GM11168 (cell line): Measurements from ENCODE around the gene TMCO1.
"Not testable (repeated sequence)": the region's sequence is repeated elsewhere in the genome, so short reads cannot be mapped to it uniquely, and the experiment has no call there.

Experiments
- in situ Hi-C: fragments of 300-500 bp; cut with MboI; formaldehyde crosslinking; loops from one replicate; pipeline ENCODE4 v1.12.0; 2022; ENCODE audit warnings: low sequenced_read_pairs; ENCODE audit not compliant: unreplicated experiment

TMCO1 gene

DNA sequence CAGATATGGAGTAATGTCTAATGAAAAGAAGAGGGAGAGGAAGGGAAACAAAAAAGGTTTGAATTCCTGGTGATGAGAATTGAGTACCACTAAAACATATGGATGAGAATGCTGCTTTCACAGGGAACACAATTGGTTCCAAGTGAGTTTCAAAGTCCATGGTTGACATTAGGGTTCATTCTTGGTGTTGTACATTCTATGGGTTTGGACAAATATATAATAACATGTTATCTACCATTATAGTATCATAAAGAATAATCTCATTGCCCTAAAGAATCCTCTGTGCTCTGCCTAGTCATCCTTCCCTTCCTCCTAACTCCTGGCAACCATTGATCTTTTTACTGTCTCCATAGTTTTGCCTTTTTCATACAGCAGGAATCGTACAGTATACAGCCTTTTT lies 20.1 kb downstream of the TMCO1 start:
- in situ Hi-C loops: no loop called here

DNA sequence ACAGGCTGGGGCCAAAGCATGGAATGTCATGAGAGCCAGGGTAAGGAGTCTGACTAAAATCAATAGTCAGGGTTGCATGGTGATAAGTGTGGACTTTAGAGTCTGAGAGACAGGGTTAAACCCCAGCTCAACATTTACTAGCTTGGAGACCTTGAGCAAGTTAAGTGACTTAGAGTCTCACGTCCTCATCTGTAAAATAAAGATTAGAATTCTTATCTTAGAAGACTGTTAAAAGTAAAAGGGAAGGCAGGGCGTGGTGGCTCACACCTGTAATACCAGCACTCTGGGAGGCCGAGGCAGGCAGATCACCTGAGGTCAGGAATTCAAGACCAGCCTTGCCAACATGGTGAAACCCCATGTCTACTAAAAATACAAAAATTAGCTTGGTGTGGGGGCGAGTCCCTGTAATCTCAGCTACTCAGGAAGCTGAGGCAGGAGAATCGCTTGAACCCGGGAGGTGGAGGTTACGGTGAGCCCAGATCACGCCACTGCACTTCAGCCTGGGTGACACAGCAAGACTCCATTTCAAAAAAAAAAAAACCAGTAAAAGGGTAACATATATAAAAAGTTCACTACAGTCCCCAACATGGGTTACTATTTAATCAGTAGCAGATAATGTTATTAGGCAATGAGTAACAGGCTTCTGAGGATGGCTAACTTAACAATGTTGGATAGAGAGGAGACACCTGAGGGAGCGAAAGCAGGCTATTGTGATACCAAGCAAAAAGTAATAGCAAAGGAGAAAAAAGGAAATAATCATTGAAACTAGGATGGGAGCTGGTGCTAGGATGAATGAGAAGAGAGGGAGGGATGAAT lies 20.8 kb downstream of the TMCO1 start:
- in situ Hi-C loops: no loop called here

DNA sequence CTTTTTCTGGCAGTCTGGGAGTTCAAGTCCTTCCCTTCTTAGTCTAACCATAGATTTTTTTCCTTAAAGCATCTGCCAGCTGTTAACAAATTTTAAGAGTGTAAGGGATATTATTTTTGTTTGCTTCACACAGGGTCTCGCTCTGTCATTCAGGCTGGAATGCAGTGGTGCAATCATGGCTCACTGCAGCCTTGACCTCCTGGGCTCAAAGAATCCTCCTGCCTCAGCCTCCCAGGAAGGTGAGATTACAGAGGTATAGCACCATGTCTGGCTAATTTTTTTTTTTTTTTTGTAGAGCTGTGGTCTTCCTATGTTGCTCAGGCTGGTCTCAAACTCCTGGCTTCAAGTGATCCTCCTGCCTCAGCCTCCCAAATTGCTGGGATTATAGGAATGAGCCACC lies 23.8 kb downstream of the TMCO1 start:
- in situ Hi-C loops: not testable (repeated sequence)

DNA sequence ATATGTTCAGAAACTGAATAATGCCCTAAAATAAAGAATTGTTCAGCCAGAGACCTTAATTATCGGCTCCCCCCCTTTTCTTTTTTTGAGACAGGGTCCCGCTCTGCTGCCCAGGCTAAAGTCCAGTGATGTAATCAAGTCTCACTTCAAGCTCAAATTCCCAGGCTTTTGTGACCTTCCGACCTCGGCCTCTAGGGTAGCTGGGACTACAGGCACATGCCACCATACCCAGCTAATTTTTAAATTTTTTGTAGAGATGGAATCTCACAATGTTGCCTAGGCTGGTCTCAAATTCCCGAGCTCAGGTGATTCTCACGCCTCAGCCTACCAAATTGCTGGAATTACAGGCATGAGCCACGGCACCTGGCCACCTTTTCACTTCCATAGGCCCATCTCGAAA lies 26.5 kb downstream of the TMCO1 start:
- in situ Hi-C loops: no loop called here

DNA sequence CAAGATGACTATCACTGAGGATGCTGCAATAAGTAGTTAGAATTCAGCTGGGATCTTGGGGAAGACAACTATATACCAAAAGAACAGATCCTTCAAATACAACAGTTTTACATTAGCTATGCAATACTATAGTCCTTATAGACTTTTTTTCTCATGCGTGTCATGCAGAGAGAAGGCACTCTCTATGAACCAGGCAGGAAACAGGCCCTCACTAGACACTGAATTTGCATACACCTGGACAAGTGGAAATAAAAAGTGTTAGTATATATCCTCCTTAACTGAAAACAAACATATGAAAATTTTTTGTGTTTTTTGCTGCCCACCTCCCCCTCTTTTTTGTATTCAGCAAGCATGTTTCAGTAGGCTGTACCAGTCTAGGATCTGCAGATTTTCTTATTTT lies 29.9 kb downstream of the TMCO1 start:
- in situ Hi-C loops: no loop called here

DNA sequence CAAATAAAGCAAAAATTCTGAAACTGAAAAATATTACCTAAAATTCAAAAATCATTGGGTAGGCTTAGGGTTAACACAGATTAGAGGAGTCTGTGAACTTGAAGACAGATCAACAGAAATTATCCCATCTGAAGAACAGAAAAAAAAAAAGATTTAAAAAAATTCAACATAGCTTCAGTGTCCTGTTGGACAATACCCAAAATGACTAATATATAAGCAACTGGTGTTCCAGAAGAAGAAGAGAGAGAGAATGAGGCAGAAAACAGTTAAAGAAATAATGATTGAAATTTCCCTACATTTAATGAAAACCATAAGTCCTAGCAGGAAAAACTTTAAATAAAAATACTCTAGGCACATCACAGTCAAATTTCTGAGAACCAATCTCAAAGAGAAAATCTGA lies 31.5 kb downstream of the TMCO1 start:
- in situ Hi-C loops: no loop called here

DNA sequence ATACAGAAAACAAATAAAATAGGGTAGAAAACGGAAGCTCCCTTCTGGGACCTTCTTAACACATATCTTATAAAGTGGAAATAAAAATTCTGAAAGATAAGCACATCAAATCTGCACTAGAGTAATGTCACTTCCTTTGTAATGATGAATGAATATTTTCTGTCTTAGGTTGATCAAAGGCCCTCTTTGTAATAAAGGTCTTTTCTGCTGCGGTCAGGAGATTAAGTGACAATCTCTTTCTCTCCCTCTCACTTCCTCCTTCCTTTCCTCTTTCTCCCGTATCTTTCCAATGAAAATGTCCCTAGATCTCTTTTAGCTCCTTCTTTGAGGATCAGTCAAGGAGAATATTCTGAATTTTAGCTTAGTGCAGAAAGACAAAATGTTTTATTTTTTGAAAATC lies 33.8 kb downstream of the TMCO1 start:
- in situ Hi-C loops: no loop called here

DNA sequence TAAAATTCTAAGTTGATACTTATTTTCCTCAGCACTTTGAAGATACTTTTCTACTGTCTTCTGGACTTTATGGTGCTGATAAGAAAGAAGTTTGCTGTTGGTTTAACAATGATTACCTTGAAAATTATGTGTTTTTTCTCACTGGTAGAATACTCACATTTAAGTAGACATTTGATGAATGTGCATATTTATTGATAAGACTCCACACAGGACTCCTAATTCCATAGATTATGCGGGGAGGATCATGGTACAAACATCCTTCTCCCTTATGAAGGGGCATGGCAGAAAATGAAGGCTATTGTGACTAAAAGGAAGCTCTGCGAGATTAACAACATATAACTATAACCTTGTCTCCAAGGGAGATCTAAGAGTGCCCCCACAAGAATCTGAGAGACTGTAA lies 41.8 kb downstream of the TMCO1 start:
- in situ Hi-C loops: no loop called here

DNA sequence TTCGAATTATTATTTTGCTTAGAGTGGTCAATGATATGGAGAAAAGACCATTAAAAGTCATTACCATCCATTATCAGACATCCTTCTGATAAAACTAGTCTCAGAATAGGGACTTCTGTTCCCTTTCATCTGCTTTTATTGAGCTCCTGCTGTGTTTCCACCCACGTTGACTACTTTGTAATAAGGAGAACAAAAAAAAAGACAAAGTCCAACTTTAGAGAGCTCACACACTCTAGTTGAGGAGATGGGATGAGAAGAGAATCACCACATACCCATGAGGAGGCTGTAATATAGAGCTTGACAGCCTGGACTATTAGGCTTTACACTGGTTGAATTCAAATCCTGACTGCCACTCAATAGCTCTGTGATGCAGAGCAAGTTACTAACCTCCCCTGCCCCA lies 42.5 kb downstream of the TMCO1 start:
- in situ Hi-C loops: no loop called here

DNA sequence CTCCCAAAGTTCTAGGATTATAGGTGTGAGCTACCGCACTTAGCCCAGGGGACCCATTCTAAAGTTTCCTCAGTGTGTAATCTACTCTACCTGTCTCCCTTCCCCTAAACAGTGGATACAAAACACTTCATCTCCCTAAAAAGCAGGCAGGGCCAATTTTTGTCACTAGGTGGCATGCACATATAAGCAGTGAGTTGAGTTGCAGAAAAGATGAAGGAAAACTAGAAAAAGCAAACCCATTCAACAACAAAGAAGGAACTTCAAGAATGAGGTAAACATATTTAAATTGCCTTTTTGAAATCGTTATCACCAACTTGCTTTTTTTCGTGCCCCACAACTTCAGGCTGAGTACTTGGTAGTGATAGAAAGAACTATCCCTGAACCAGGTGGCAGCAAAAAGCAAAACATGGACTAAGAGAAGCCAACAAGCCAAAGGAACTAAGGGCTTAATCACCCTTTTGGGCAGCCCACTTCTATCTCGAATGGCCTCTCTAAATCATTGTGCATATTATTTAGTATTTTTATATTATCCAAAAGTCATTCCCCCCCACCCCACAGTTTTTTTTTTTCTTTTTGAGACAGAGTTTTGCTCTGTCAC lies 50.7 kb downstream of the TMCO1 start:
- in situ Hi-C loops: loop anchor here (5.0 kb wide), 1 partner anchor 199 kb away; no protein-coding TSS in a partner anchor

DNA sequence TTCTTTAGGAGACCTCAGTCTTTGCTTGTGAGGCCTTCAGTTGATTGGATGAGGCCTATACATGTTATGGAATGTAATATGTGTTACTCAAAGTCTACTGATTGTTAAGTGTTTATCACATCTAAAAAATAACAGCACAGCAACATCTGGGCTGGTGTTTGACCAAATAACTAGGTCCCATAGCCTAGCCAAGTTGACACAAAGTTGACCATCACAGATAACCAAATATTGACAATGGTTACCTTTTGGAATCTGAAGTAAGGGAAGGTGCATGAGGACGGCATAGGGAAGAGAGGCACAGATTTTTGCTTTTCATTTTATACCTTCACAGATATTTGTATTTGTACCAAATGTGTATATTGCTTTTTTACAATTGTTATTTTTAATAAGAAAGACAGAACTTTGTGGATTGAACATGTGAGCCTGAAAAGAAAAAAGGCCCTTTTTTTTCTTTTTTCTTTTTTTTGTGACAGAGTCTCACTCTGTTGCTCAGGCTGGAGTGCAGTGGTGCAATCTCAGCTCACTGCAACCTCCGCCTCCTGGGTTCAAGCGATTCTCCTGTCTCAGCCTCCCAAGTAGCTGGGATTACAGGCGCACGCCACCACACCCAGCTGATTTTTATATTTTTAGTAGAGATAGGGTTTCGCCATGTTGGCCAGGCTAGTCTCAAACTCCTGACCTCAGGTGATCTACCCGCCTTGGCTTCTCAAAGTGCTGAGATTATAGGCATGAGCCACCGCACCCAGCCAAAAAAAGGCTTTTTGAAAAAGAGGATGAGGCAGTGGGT lies 52.2 kb downstream of the TMCO1 start:
- in situ Hi-C loops: loop anchor here (5.0 kb wide), 1 partner anchor 201 kb away; no protein-coding TSS in a partner anchor

DNA sequence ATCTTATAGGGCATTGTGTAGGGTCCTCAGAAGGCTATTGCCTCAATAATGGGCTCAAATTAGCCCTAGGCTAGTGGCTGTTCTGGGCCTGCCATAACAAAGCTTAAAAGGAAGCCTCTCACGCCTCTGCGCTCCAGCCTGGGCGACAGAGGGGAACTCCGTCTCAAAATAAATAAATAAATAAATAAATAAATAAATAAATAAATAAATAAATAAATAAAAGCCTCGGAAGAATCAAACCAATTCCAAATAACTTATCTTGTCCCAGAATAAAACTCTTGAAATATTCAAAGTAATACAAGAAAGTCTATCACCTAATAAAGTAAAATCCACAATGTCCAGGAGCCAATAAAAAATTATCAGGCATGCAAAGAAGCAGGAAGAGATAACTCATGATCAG lies 55.9 kb downstream of the TMCO1 start:
- in situ Hi-C loops: no loop called here

DNA sequence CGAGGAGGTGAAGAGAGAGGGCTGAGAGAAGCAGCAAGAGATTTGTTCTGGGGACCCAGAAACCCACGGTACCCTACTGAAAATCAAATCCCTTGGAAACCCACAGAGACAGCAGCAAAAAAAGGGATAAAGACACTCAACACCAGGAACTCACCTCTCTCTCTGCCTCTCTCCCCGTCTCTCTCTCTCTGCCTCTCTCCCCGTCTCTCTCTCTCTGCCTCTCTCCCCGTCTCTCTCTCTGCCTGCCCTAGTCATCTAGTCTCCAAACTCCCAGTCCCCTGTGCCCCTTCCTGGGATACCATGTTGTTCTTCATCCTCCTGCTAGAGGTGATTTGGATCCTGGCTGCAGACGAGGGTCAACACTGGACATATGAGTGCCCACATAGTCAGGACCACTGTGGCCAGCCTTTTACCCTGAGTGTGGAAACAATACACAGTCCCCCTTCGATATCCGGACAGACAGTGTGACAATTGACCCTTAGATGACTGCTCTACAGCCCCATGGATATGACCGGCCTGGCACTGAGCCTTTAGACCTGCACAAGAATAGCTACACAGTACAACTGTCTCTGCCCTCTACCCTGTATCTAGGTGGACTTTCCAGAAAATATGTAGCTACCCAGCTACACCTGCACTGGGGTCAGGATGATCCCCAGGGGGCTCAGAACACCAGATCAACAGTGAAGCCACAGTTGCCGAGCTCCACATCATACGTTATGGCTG lies 60.5 kb downstream of the TMCO1 start:
- in situ Hi-C loops: no loop called here

DNA sequence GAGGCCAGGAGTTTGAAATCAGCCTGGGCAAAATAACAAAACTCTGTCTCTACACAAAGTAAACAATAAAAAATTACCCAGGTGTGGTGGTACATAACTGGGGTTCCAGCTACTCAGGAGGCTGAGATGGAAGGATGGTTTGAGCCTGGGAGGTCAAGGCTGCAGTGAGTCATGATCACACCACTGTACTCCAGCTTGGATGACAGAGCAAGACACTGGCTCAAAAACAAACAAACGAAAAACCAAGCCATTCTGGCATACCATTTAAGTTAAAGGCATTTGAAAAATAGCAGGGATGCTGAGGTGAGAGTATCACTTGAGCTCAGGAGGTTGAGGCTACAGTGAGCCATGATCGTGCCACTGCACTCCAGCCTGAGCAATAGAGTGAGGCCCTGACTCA lies 65.0 kb downstream of the TMCO1 start:
- in situ Hi-C loops: no loop called here

DNA sequence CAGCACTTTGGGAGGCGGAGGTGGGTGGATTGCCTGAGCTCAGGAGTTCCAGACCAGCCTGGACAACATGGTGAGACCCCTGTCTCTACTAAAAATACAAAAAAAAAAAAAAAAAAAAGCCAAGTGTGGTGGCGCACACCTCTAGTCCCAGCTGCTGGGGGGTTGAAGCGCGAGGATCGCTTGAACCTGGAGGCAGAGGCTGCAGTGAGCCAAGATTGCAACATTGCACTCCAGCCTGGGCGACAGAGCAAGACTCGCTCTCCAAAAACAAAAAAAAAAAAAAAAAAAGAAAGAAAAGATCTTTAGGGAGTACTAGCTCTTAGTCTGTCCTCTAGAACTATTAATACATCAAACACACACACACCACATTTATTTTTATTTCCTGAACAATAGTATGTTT lies 66.7 kb downstream of the TMCO1 start:
- in situ Hi-C loops: not testable (repeated sequence)

DNA sequence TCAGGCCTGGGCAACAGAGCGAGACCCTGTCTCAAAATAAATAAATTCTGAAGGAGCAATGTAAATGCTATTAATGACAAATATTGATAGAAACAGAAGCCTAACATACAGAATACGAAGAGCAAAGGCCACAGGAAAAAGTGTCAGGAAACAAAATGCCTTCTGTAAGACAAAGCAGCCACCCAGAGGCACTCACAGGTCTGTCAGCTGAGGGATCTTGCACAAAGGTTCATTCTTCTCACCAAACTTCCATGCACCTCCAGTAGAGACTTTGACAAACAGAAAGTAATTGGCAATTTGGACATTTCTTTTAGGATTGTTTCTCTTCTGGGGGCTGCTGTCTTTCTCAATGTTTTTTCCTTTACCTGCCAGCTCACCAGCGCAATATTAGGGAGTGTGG lies 69.1 kb downstream of the TMCO1 start:
- in situ Hi-C loops: no loop called here

DNA sequence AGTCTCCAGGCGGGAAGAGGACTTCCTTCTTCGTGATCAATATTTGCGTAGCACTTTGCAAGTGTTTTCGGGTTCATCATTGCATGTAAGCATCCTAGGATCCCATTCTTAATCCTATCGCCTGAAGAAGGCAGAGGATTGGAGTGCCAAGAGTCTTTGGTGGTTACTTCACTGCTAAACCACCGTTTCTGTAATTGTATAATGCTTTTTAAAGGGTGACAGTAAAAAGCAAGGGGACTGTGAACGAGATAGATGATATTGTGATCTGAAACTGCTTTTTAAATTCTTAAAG lies 70.0 kb downstream of the TMCO1 start:
- in situ Hi-C loops: no loop called here

DNA sequence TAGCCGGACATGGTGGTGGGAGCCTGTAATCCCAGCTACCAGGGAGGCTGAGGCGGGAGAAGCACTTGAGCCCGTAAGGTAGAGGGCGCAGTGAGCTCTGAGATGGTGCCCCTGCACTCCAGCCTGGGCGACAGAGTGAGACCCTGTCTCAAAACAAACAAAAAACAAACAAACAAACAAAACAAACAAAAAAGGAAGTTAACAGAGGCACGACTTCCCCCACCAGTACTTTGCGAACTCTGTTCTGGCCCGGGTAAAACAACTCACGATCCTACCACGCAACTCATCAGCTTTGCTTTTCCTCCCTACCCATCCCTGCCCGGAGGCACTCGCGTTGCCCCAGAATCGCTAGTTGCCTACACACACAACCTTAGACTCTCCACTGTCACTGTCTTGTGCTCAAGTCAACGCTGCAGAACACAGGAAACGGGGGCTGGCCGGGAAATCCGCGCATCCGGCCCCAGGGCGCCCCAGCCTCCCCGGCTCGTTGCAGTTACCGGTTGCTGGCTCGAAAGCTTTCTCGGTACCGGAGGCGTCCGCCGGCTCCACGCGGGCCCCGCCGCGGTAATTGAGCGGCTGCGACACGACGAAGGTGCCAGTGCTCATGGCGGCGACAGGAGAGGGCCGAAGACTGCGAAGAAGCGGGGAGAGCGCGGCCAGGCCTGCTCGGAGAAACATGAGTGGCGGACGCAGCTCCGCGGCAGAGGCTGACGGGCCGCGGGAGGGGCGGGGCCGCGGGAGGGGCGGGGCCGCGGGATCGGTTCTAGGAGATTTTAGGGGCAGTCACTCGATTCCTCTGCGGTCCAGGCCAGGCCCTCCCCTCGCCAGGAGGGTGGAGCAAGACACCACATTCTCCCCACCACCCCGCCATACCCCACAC lies 70.5 kb downstream of the TMCO1 start, which contains the start of gene ALDH9A1:
TSS of gene ALDH9A1 (minus strand) at position 682 of the 880 bp plus-strand sequence. CDS start at position 678, 4 bp downstream.
- in situ Hi-C loops: no loop called here

DNA sequence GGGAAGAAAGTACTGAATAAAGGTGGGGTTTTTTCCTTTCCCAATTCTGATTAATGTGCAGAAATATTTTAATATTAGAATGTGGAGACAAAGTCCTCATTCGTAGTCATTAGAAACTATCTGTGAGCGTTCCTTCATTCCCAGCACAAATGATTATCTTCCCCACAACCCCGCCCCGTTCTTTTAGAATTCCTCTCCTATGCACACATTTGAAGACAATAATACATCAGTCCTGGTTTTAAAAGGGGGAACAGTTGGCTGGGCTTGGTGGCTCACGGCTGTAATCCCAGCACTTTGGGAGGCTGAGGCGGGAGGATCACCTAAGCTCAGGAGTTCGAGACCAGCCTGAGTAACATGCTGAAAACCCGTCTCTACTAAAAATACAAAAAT lies 71.2 kb downstream of the TMCO1 start:
- in situ Hi-C loops: no loop called here

DNA sequence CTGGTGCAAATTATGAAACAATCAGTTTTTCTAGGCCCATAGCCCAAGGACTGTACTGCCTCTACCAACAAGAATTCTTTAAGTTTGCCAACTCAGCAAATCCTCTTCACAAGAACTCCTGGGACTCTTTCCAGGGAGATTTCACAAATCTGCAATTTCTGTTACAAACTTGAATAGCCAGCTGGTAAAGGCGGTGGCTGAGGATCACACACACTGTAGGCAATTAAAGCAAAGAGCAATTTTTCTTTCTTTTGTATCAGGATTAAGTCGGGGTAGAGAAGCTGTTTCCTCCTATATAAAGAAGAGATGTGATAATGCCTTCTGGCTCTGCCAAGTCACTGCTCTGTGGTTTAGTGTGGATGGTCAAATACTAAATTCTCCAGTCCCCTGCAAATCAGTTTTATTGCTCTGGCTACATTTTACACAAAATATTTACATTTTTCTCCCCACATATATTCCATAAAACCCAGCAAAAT lies 72.0 kb downstream of the TMCO1 start:
- in situ Hi-C loops: no loop called here
